HepG2 (cell line): ENCODE measurements around the gene CHMP5. TPM values are rescaled to one million over a fixed set of nuclear protein-coding genes. Genes with fewer than 3 reads are reported as not detected.
A peak's percentile ranks its signal among the peaks of the same experiment; 100 is the strongest.

Experiments
- CAMTA2 ChIP-seq: sonication (generic); formaldehyde crosslinking; IDR thresholded peaks from 2 replicates; pipeline ENCODE4 v1.4.0; 2020; ENCODE audit warnings: mild to moderate bottlenecking, missing genetic modification reagents, borderline replicate concordance
- DZIP1 ChIP-seq: sonication (generic); formaldehyde crosslinking; IDR thresholded peaks from 2 replicates; pipeline ENCODE4 v1.5.0; 2020; ENCODE audit warnings: mild to moderate bottlenecking, missing genetic modification reagents
- LCORL ChIP-seq, 2 experiments: fragments of 450-650 bp in 1 of 2; sonication (generic) in 1 of 2; formaldehyde crosslinking in 1 of 2; IDR thresholded peaks; 2 replicates each; pipeline versions ENCODE4 v1.5.0 to v1.6.1; 2017 to 2020; ENCODE audit warnings: antibody characterized with exemption in 1 of 2, missing genetic modification reagents in 1 of 2
- LRRFIP1 ChIP-seq: sonication (generic); formaldehyde crosslinking; conservative IDR thresholded peaks from 2 replicates; pipeline ENCODE4 v1.4.0; 2020; ENCODE audit warnings: missing genetic modification reagents
- MATR3 ChIP-seq: sonication (generic); formaldehyde crosslinking; IDR thresholded peaks from 2 replicates; pipeline ENCODE4 v1.4.0; 2020; ENCODE audit warnings: missing genetic modification reagents
- NR1H2 ChIP-seq: sonication (generic); formaldehyde crosslinking; IDR thresholded peaks from 2 replicates; pipeline ENCODE4 v1.8.1; 2022; ENCODE audit warnings: low read depth, missing genetic modification reagents, borderline replicate concordance
- TEAD3 ChIP-seq: optimal IDR thresholded peaks from 2 replicates; pipeline ENCODE3; 2016; ENCODE audit warnings: borderline replicate concordance
- WIZ ChIP-seq: sonication (generic); formaldehyde crosslinking; IDR thresholded peaks from 2 replicates; pipeline ENCODE4 v1.5.1; 2020; ENCODE audit warnings: mild to moderate bottlenecking, missing genetic modification reagents
- ZBTB10 ChIP-seq: sonication (generic); formaldehyde crosslinking; IDR thresholded peaks from 2 replicates; pipeline ENCODE4 v1.4.0; 2020; ENCODE audit warnings: missing genetic modification reagents, borderline replicate concordance
- ZC3H4 ChIP-seq: sonication (generic); formaldehyde crosslinking; IDR thresholded peaks from 2 replicates; pipeline ENCODE4 v1.4.0; 2020; ENCODE audit warnings: missing genetic modification reagents, borderline replicate concordance
- ZNF142 ChIP-seq: sonication (generic); formaldehyde crosslinking; IDR thresholded peaks from 2 replicates; pipeline ENCODE4 v1.4.0; 2020; ENCODE audit warnings: missing genetic modification reagents
- ZNF543 ChIP-seq: sonication (generic); formaldehyde crosslinking; IDR thresholded peaks from 2 replicates; pipeline ENCODE4 v1.4.0; 2020; ENCODE audit warnings: mild to moderate bottlenecking, missing genetic modification reagents
- polyA plus RNA-seq, 8 experiments: library from polyadenylated mRNA; depleted of rRNA in 3 of 8; stranded (reverse) in 7 of 8; unstranded in 1 of 8; fragments of >200 nt; fragmentation: Illumina TruSeq in 4 of 8; extraction: Trizol in 4 of 8; gene quantifications; 2 replicates each; pipeline versions ENCODE4 v1.2.1 to v1.2.3, GENCODE V29; 2011 to 2016; ENCODE audit warnings: low read depth in 4 of 8, missing spikeins in 1 of 8, mixed read lengths in 1 of 8; ENCODE audit not compliant: insufficient read depth in 1 of 8
- total RNA-seq, 5 experiments: library from RNA; depleted of rRNA; stranded (reverse); fragments of >200 nt; fragmentation: Illumina TruSeq; extraction: Trizol; gene quantifications; 2 replicates each; pipeline ENCODE4 v1.2.3, GENCODE V29; 2016; ENCODE audit warnings: low read depth in 1 of 5

CHMP5 gene
- total and polyA plus RNA-seq, 2 of the 13 experiments (the other 11 are each of a cell fraction or from before 2014, with no cell fraction given): 46.0 to 57.3 TPM

- TF ChIP-seq ZC3H4 (CRISPR knock-in tag): no peak
- no peak; the same call in 1 of the 2 replicates for TF ChIP-seq LRRFIP1 (CRISPR knock-in tag)
- peak; percentile 67; the same call in 1 of the 2 replicates for TF ChIP-seq WIZ (CRISPR knock-in tag)
- TF ChIP-seq ZNF142 (CRISPR knock-in tag): peak; percentile 69; the same call in 1 of the 2 replicates
- TF ChIP-seq ZBTB10 (CRISPR knock-in tag): no peak
- TF ChIP-seq DZIP1: peak; percentile 96
- TF ChIP-seq TEAD3: peak; percentile 72
- no peak for TF ChIP-seq MATR3 (CRISPR knock-in tag)
- peak; percentile 90 for TF ChIP-seq ZNF543 (CRISPR knock-in tag)
- peak; percentile 96; the same call in 1 of the 2 replicates for TF ChIP-seq CAMTA2 (CRISPR knock-in tag)
- TF ChIP-seq NR1H2 (CRISPR knock-in tag): no peak
- no peak for TF ChIP-seq LCORL (IDR thresholded peaks at IDR 0.05)
- TF ChIP-seq LCORL (CRISPR knock-in tag; IDR thresholded peaks at IDR 0.05): no peak; the same call in 1 of the 2 replicates
Observed at GRCh38 chr9:33290247-33291030, 25.6 kb downstream of the CHMP5 start, which contains the start of gene NFX1 (continued).
